ENCODE data around the gene PAFAH1B2.

Gene PAFAH1B2

GRCh38 chr11:117222991-117223740, 79.1 kb downstream of the PAFAH1B2 start:
- no peak for FAIRE-seq

GRCh38 chr11:117223741-117224689, 79.9 kb downstream of the PAFAH1B2 start:
- FAIRE-seq: no peak

DNA sequence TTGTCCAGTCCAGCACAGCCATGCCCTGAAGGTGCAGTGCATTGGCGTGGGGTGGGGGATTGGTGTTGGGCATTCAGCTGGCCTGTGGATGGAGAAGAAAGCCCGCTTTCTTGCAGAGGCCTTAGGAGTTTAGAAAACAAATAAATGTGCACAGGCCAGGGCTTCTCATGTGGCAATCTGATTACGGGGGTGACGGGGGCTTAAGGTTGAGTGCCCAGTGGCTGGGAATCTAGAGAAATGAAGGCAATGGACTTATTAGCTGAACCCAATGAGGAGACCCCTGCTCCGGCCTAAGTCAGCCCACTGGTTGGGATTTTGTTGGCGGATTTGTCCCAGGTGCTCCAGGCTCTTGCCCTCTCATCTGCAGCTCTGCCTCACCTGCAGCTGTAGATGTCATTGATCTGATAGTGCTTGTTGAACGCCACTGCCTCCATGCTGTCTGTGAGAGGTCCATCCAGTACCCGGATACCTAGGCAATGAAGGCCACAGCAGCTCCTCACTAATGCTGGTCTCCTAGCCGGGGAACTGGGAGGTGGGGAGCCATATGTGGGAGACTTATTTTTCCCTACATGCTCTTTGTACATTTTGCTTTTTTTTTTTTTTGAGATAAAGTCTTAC, 81.6 kb downstream of the PAFAH1B2 start:
- no peak for FAIRE-seq
